ENCODE results near the gene FSTL3. TPM values are rescaled to one million over a fixed set of nuclear protein-coding genes. Genes with fewer than 3 reads are reported as not detected.

FSTL3 gene
- total RNA-seq, 1 experiment from 2014 or later: 32.5 TPM

DNA sequence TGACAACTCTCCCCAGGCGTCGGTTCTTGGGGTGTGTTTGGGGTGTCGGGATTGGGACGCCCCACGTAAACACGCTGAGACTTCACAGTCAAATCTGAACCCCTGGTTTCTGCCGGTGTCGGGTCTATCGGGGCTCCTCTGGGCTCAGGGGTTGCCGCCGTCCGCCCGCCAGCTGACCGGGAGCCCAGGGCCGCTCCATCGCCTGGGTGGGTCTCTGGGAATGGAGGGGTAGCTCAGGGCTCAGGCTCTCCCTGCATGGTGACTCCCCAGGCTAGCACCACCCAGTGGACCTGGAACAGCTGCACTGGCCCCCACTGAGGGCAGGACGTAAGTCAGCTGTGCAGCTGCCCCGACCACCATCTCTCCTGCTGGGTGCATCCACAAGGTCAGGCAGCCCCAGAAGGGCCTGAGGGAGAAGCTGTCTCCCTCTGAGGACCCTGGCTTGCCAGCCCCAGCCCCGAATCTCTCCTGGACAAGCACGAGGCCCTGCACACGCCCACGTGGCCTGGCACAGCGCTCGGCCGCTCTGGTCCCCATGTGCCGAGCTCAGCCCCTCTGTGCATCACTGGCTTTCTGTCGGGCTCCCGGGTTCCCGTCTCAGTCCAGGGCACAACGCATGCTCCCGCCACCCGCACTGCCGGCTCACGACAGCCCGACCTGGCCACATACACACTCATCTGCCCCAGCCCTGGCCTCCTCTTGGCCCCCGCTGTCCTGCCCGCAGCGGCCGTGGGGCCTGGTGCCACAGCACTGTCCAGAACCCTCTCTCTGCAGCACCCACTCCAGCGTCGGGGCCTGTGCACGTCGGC lies 19.2 kb upstream of the FSTL3 start:
- no peak overlapping the region for H3K27ac ChIP-seq (ENCODE audit: low read length)
- ATAC-seq: 0 out of 2 replicates have a peak, but pooled peaks have one; percentile 31
- H3K4me3 ChIP-seq (ENCODE audit: low read depth in 2 of 2, low read length in 2 of 2): no peak overlapping the region
- ChIA-PET POLR2A (no interaction called here), CTCF (no interaction called here)
- no peaks in the 10 kb centered on the region; the same call in 1 of the 2 replicates for H3K4me1 ChIP-seq (ENCODE audit: control insufficient read depth, insufficient read depth, low read length)
- no peaks in the 10 kb centered on the region for H3K27me3 ChIP-seq (ENCODE audit: control insufficient read depth, insufficient read depth, low read length)
- no peak for DNase-seq (ENCODE audit: low read depth, low spot score)
- TF ChIP-seq SIN3A (IDR thresholded peaks at IDR 0.05; ENCODE audit: borderline replicate concordance, insufficient read depth, low read depth, low read length) (no peak), POLR2AphosphoS5 (IDR thresholded peaks at IDR 0.05; ENCODE audit: low read depth, low read length) (no peak), TCF7L2 (IDR thresholded peaks at IDR 0.05; ENCODE audit: low read depth, low read length) (no peak)
- TF ChIP-seq, protein P1, sequence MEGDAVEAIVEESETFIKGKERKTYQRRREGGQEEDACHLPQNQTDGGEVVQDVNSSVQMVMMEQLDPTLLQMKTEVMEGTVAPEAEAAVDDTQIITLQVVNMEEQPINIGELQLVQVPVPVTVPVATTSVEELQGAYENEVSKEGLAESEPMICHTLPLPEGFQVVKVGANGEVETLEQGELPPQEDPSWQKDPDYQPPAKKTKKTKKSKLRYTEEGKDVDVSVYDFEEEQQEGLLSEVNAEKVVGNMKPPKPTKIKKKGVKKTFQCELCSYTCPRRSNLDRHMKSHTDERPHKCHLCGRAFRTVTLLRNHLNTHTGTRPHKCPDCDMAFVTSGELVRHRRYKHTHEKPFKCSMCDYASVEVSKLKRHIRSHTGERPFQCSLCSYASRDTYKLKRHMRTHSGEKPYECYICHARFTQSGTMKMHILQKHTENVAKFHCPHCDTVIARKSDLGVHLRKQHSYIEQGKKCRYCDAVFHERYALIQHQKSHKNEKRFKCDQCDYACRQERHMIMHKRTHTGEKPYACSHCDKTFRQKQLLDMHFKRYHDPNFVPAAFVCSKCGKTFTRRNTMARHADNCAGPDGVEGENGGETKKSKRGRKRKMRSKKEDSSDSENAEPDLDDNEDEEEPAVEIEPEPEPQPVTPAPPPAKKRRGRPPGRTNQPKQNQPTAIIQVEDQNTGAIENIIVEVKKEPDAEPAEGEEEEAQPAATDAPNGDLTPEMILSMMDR (IDR thresholded peaks at IDR 0.05): no peak
- TF ChIP-seq, protein P2, sequence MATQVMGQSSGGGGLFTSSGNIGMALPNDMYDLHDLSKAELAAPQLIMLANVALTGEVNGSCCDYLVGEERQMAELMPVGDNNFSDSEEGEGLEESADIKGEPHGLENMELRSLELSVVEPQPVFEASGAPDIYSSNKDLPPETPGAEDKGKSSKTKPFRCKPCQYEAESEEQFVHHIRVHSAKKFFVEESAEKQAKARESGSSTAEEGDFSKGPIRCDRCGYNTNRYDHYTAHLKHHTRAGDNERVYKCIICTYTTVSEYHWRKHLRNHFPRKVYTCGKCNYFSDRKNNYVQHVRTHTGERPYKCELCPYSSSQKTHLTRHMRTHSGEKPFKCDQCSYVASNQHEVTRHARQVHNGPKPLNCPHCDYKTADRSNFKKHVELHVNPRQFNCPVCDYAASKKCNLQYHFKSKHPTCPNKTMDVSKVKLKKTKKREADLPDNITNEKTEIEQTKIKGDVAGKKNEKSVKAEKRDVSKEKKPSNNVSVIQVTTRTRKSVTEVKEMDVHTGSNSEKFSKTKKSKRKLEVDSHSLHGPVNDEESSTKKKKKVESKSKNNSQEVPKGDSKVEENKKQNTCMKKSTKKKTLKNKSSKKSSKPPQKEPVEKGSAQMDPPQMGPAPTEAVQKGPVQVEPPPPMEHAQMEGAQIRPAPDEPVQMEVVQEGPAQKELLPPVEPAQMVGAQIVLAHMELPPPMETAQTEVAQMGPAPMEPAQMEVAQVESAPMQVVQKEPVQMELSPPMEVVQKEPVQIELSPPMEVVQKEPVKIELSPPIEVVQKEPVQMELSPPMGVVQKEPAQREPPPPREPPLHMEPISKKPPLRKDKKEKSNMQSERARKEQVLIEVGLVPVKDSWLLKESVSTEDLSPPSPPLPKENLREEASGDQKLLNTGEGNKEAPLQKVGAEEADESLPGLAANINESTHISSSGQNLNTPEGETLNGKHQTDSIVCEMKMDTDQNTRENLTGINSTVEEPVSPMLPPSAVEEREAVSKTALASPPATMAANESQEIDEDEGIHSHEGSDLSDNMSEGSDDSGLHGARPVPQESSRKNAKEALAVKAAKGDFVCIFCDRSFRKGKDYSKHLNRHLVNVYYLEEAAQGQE (IDR thresholded peaks at IDR 0.05; ENCODE audit: insufficient read depth in 1 of 2, low read depth in 2 of 2, low read length in 1 of 2): no peak
- in situ Hi-C loops (cut with HindIII; ENCODE audit: low pct_unique_long_range_greater_than_20kb, low sequenced_read_pairs): no loop called here
- intact Hi-C loops (cut with micrococcal nuclease; ENCODE audit: unreplicated experiment): no loop called here
- no TSS peak for BruUV-seq (replicated peaks)
- no peaks in the 10 kb centered on the region; the same call in 1 of the 2 replicates for H3K36me3 ChIP-seq (ENCODE audit: control insufficient read depth, insufficient read depth, low read length)
- H3K9me3 ChIP-seq (ENCODE audit: control insufficient read depth, insufficient read depth, low read depth, low read length): no peaks in the 10 kb centered on the region

DNA sequence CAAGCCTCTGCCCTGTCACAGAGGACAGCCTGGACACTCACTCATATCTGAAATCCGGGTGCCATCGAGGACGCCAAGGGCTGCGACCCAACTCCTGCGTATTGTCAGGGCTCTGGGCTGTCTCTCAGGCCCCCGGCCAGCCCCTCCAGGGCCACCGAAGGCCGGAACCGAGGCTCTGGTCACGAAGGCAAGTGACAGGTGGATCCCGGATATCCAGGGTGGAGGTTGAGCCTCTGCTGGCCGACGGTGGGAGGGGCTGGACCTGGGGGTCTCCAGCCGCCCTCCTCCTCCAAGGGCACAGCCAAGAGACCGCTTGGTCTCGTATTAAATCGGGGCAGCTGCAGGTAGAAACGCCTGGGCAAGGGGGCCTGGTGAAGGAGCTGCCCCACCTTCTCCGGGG lies 18.6 kb upstream of the FSTL3 start:
- ATAC-seq: no peak
- Histone ChIP-seq H3K36me3 (ENCODE audit: control insufficient read depth, insufficient read depth, low read length) (no peaks in the 10 kb centered on the region; the same call in 1 of the 2 replicates), H3K27ac (ENCODE audit: low read length) (no peak overlapping the region), H3K4me3 (ENCODE audit: low read depth in 2 of 2, low read length in 2 of 2) (no peak overlapping the region), H3K4me1 (ENCODE audit: control insufficient read depth, insufficient read depth, low read length) (no peaks in the 10 kb centered on the region; the same call in 1 of the 2 replicates), H3K9me3 (ENCODE audit: control insufficient read depth, insufficient read depth, low read depth, low read length) (no peaks in the 10 kb centered on the region), H3K27me3 (ENCODE audit: control insufficient read depth, insufficient read depth, low read length) (no peaks in the 10 kb centered on the region)
- BruUV-seq (replicated peaks): no TSS peak
- ChIA-PET CTCF (no interaction called here), POLR2A (no interaction called here)
- intact Hi-C loops (cut with micrococcal nuclease; ENCODE audit: unreplicated experiment): no loop called here
- in situ Hi-C loops (cut with HindIII; ENCODE audit: low pct_unique_long_range_greater_than_20kb, low sequenced_read_pairs): no loop called here
- DNase-seq (ENCODE audit: low read depth, low spot score): no peak
- no peak for TF ChIP-seq SIN3A (IDR thresholded peaks at IDR 0.05; ENCODE audit: borderline replicate concordance, insufficient read depth, low read depth, low read length)
- no peak for TF ChIP-seq TCF7L2 (IDR thresholded peaks at IDR 0.05; ENCODE audit: low read depth, low read length)
- TF ChIP-seq POLR2AphosphoS5 (IDR thresholded peaks at IDR 0.05; ENCODE audit: low read depth, low read length): no peak
- TF ChIP-seq, protein P2 (IDR thresholded peaks at IDR 0.05; ENCODE audit: insufficient read depth in 1 of 2, low read depth in 2 of 2, low read length in 1 of 2): no peak
- TF ChIP-seq, protein P1 (IDR thresholded peaks at IDR 0.05): no peak

Data from Panc1 (cell line).